NCI-H187 (cell line): Measurements from ENCODE around the gene FANCG.
A peak's percentile ranks its signal among the peaks of the same experiment; 100 is the strongest.

Experiments
- DNase-seq, 2 experiments: peaks; one replicate each; lab custom pipeline; 2025; lab: John Stamatoyannopoulos, UW

Gene FANCG

DNA sequence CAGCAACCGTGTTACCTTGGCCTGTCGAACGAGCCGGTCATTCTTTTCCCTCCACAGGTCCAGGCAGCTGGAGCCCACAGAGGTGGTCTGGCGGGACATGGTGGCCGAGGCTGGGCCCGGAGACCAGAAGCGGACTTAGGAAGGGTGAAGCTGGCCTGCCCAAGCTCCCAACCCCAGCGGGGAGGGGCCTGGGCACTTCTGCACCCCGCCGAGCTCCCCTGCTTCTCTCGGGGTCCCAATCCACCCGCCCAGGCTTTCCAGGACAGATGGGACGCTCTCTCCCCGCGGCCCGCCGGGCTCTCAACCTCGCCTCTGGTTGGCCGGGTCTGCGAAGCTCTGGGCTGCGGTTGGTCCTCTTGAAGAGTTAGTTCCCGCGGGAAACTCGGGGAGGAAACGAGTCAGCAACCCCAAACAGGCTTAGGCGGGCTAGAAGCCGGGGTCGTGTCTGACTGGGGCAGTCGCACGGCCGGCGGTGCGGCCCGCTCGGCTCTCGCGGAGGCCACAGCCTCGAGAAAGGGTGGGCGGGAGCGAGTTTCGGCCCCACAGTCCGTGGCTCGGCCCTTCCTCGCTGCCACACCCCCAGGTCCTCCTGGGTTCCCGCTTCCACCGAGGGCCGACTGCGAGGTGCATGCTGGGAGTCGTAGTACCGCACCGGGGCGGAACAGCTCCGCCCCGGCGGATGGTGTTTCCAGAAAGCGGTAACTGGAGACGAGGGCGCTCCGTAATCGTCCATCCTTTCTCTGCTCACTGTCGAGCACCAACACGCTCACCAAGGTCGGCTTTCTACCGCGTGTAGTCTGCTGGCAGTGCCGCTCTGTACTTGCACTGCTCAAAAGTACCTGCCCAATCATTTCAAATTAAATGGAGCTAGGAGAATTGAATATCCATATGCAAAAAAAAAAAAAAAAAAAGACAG lies at the start of gene FANCG:
FANCG (minus strand) TSS at position 517 of the 916 bp plus-strand sequence; CDS start at position 99, 418 bp downstream.
- DNase-seq = peak; percentile 68 to 72

DNA sequence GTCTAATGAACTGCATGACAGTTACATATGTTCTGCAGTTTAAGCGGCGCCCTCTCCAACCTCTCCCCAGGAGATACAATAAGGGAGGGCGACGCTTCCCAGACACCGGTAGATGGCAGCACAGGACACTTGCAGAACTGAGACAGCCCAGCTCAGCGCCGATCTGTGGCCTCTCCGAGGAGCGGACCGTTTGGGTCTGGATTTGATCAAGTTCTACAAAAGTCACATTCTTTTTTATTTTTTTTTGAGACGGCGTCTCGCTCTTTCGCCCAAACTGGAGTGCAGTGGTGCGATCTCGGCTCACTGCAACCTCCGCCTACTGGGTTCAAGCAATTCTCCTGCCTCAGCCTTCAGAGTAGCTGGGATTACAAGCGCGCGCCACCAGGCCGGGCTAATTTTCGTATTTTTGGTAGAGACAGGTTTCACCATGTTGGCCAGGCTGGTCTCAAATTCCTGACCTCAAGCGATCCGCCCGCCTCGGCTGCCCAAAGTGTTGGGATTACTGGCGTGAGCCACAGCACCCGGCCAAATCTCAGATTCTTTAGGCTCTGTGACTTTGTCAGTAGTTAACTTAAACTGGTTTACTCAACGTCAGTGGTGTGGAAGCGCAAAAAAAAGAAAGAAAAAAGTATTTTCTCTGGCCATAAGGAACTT lies 37.3 kb upstream of the FANCG start:
- peak in 1 of 2 experiments; percentile 72 for DNase-seq

GRCh38 chr9:35116539-35116897 lies 36.8 kb upstream of the FANCG start:
- DNase-seq = peak in 1 of 2 experiments; percentile 21

DNA sequence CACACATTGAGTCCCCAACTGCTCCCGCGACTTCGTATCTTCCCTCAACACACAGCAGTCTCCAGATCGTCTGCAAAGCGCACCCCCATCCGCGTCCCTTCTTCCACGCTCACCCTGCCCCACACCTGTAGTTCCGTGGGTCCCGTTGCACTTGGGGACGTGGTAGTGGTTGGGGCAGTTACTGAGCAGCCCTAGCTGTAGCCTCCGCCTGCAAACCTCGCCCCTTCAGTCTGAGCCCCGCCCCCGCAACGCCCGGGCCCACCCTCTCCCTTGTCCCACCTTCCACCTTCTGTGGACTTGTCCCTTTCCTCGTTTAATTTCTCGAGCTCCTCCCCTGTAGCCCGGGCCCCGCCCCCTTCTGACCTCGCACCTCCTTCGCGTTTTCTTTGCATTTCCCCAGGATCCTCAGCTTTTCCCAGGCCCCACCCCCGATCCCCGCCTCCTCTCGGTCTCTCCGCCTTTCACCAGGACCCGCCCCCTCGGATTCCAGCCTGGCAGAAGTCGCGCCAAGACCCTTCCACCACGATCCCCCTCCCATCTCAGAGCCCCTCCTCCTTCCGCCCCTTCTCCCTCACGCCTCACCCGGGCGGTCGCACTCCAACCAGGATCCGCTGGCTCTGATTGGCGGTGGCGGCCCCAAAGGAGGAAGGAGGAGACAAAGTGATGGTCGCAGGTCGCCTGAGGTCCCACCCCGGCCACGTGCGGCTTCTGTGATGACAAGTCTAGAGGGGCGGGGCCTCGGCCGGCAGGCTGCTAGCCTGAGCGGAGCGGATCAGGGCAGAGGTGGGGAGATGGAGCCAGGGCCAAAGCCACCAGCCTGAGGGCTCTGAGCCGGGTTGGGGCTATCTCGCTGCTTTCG lies 36.2 kb upstream of the FANCG start, which contains the start of gene ATOSB:
ATOSB (minus strand) TSS at position 183 of the 859 bp plus-strand sequence. CDS start 7,588 bp downstream, outside the sequence.
- peak; percentile 89 to 91 for DNase-seq

DNA sequence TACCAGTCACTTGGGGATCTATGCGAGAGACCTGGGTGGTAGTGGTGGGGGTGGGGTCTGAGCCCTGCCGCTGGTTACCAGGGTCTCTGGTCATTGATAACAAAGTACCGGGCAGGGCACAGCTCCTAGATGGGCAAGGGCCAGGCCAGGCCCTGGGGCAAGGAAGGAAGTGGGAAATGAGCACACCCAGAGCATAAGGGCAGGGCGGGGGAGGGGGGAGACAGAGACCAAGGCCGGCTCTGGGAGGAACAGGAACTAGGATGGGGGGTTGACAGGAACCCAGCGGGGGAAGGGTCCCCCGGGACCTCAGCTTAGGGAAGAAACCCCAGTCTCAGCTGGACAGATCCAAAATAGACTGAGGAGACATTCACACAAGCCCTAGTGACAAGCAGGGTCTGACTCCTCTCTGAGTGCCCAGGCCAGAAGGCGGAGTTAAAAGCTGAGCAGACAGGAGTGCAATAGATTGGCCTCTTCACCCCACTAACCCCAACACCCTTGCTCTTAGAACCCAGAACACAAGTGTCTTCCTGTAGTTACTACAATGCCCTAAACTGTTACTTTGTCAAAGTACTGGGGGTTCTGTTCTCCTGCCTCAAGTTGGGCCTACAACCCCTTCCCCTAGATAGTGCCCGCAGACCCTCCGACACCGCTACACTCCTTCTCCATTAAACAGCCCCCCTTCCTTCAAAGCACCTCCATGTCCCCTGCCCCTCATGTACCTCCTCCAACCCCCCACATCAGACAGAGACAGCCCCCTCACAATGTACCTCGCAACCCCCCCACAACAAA lies 35.3 kb upstream of the FANCG start:
- peak in 1 of 2 experiments; percentile 2 for DNase-seq

- peak; percentile 43 to 71 for DNase-seq
Observed at GRCh38 chr9:35114113-35114839, 34.5 kb upstream of the FANCG start.

DNA sequence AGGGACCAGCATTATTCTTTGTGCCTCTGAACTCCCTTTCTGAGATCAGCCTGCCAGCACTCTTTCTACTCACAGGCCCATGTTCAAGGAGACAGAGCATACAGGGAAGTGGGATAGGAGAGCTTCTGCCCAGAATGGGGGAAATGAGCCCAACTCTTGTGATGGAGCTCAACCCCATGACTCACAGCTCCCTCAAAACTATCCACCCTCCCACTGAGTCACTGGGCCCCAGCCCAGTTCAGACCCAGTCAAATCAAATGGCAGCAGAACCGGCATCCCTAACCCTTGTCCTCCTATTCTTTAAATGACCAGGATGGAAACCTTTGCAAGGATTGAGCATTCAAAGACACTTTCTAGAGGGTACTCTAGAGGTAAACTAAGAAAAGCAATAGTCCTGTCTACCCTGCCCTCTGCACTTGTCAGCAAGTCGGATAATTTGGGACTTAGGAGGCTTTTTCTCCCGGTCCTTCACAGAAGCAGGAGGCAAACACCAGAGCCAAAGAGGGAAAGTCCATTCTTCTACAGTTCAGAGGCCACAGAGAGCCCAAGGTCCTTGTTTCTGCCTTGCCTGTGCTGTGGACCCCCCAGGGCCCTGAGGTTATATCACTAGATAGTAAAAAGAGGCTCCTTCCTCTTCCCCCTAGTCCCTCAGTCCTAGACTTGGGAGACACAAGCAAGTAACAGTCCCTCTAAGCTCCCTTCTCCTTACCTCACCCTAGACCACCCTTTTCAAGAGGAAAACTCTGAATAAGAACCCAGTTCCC lies 32.7 kb upstream of the FANCG start:
- no peak for DNase-seq

GRCh38 chr9:35111001-35111933 lies 31.5 kb upstream of the FANCG start:
- peak; percentile 64 to 85 for DNase-seq

- no peak for DNase-seq
Observed at GRCh38 chr9:35110327-35110761, 30.6 kb upstream of the FANCG start.

DNA sequence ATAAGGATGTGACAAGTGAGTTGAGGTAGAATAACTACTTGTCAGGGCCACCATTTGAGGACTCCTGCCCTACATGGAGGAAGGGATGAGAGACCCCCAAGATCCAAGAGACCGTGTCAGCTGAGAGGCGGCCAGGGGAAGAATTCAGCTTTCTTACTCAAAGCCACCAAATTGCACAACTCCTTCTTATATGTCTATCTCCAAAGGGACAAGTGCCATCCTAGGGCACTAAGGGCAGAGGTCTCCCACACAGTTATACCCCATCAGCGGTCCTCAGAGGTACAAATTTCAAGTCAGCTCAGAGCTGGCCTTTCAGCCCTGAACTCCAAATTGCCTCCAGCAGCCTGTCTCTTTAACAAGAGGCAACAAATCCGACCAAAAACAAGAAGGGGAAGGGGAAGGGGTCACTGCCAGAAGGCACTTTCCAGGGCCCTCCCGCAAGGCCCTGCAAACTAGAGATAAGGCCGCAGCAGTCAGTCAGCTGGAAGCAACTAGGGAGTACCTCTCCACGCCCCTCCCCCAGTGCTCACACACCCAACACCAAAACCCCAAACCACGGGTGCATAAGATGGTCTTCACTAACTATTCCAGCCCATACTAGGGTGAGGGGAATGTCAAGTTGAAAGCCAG lies 29.3 kb upstream of the FANCG start:
- no peak for DNase-seq

GRCh38 chr9:35108461-35108860 lies 28.7 kb upstream of the FANCG start:
- no peak for DNase-seq

- DNase-seq = no peak
Observed at GRCh38 chr9:35107297-35108290, 27.9 kb upstream of the FANCG start.

GRCh38 chr9:35106343-35106730 lies 26.6 kb upstream of the FANCG start:
- no peak for DNase-seq

DNA sequence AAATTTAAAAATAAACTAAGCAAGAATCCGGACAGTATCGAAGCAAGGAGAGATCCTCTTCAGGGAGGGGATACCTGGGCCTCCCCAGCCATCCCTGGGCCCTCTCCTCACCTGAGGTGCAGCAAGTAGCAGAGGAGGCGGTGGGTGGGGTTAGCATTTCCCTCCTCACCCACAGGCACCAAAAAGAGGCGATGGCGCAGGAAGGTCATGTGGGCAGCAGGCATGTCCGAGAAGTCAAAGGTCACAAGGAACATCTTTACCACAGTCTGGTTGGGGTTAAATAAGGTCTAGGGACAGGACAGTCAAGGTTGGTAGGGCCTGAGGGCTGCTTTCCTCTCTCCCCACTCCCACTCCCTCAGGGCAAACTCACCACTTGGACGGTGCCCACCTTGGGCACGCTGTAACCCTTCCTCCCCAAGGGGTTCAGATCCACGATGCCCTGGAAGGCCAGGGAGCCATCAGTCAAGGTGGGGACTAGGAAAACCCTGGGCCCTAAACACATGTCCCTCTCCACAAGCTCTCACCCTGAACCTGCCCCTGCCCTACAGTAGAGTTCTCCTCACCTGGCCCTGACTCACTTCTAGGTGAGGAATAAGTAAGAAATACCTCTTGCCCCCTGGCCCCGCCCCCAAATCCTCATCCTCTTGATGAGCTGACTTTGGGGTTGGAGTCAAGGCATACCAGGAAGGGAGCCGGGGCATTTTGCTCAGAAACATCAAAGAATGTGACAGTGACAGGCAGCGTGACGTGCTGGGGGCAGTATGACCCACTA lies 26.0 kb upstream of the FANCG start:
- DNase-seq = no peak

DNA sequence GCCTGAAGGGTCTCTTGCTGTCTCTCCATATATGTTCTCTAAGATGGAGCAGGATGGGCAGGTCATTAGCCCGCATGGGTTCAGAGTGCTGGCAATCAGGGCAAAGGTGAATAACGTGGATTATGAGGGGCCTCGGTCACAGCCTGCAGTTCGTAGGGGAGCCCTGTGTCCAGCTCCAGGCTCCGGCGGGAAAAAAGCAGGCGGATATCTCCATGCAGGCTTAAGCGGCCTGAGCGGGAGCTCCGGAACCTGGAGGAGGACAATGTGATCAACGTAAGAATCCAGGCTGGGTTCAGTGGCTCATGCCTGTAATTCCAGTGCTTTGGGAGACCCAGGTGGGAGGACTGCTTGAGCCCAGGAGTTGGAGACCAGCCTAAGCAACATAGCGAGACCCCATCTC lies 25.4 kb upstream of the FANCG start:
- DNase-seq = no peak

DNA sequence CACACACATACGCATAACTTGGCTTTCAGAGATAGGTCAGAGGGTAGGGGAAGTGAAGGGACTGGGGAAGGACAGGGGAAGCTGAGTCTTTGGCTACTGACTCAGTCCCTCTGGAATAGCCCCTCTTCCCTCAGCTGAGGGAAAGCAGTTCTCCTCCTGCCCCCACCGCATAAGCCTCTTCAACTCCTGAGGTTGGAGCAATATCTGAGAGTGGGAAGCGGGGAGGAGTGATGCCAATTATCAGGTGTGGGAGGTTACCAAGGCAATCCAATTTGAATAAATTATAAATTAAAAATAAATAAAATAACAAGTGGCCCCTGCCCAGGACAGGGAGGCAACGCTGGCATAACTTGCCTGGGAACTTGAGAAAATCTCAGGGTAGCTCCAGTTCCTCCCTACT lies 24.8 kb upstream of the FANCG start:
- DNase-seq = no peak
